HepG2 (cell line): ENCODE results near the gene FAIM. TPM values are rescaled to one million over a fixed set of nuclear protein-coding genes. Genes with fewer than 3 reads are reported as not detected.

Experiments used
- AHDC1 ChIP-seq: sonication (generic); formaldehyde crosslinking; IDR thresholded peaks from 2 replicates; pipeline ENCODE4 v1.5.1; 2020; ENCODE audit warnings: mild to moderate bottlenecking, missing genetic modification reagents, borderline replicate concordance
- ATF7-NPFF ChIP-seq: sonication (generic); formaldehyde crosslinking; IDR thresholded peaks from 2 replicates; pipeline ENCODE4 v1.8.1; 2023; ENCODE audit warnings: mild to moderate bottlenecking, low read depth, missing genetic modification reagents, moderate library complexity
- ATM ChIP-seq: fragments of 450-650 bp; IDR thresholded peaks from 2 replicates; pipeline ENCODE4 v1.7.1; 2017; ENCODE audit warnings: mild to moderate bottlenecking, borderline replicate concordance
- CTCF ChIP-seq: sonication (generic); formaldehyde crosslinking; IDR thresholded peaks from 2 replicates; pipeline ENCODE4 v1.5.0; 2020; ENCODE audit warnings: mild to moderate bottlenecking, missing genetic modification reagents, moderate library complexity
- DZIP1 ChIP-seq: sonication (generic); formaldehyde crosslinking; IDR thresholded peaks from 2 replicates; pipeline ENCODE4 v1.5.0; 2020; ENCODE audit warnings: mild to moderate bottlenecking, missing genetic modification reagents
- ELF3 ChIP-seq: IDR thresholded peaks from 2 replicates; pipeline ENCODE4 v1.6.1; 2016; ENCODE audit warnings: missing genetic modification reagents, missing compliant biosample characterization
- MTF2 ChIP-seq: sonication (generic); formaldehyde crosslinking; IDR thresholded peaks from 2 replicates; pipeline ENCODE4 v1.5.0; 2020; ENCODE audit warnings: missing genetic modification reagents, borderline replicate concordance
- MYNN ChIP-seq: sonication (generic); formaldehyde crosslinking; IDR thresholded peaks from 2 replicates; pipeline ENCODE4 v1.4.0; 2020; ENCODE audit warnings: mild to moderate bottlenecking, low read depth, missing genetic modification reagents
- NFIC ChIP-seq: IDR thresholded peaks from 2 replicates; pipeline ENCODE4 v1.6.1; 2012; ENCODE audit warnings: mild to moderate bottlenecking, low read length, inconsistent platforms
- NFYB ChIP-seq: sonication (generic); formaldehyde crosslinking; IDR thresholded peaks from 2 replicates; pipeline ENCODE4 v1.4.0; 2020; ENCODE audit warnings: missing genetic modification reagents
- SALL1 ChIP-seq: sonication (generic); formaldehyde crosslinking; IDR thresholded peaks from 2 replicates; pipeline ENCODE4 v1.8.0; 2022; ENCODE audit warnings: mild to moderate bottlenecking, missing genetic modification reagents
- SNAPC2 ChIP-seq: sonication (generic); formaldehyde crosslinking; IDR thresholded peaks from 2 replicates; pipeline ENCODE4 v1.8.1; 2022; ENCODE audit warnings: mild to moderate bottlenecking, missing genetic modification reagents
- TCF7 ChIP-seq: sonication (generic); IDR thresholded peaks from 2 replicates; pipeline ENCODE4 v1.6.1; 2016; ENCODE audit warnings: antibody characterized with exemption, low read depth
- TERF1 ChIP-seq: sonication (generic); formaldehyde crosslinking; IDR thresholded peaks from 2 replicates; pipeline ENCODE4 v1.8.0; 2022; ENCODE audit warnings: mild to moderate bottlenecking, missing genetic modification reagents, moderate library complexity
- ZNF580 ChIP-seq: IDR thresholded peaks from 2 replicates; pipeline ENCODE4 v1.6.1; 2016; ENCODE audit warnings: low read depth, borderline replicate concordance
- ZSCAN21 ChIP-seq: sonication (generic); formaldehyde crosslinking; IDR thresholded peaks from 2 replicates; pipeline ENCODE4 v1.8.0; 2022; ENCODE audit warnings: mild to moderate bottlenecking, missing genetic modification reagents, moderate library complexity, borderline replicate concordance
- polyA plus RNA-seq, 8 experiments: library from polyadenylated mRNA; depleted of rRNA in 3 of 8; stranded (reverse) in 7 of 8; unstranded in 1 of 8; fragments of >200 nt; fragmentation: Illumina TruSeq in 4 of 8; extraction: Trizol in 4 of 8; gene quantifications; 2 replicates each; pipeline versions ENCODE4 v1.2.1 to v1.2.3, GENCODE V29; 2011 to 2016; ENCODE audit warnings: low read depth in 4 of 8, missing spikeins in 1 of 8, mixed read lengths in 1 of 8; ENCODE audit not compliant: insufficient read depth in 1 of 8
- total RNA-seq, 5 experiments: library from RNA; depleted of rRNA; stranded (reverse); fragments of >200 nt; fragmentation: Illumina TruSeq; extraction: Trizol; gene quantifications; 2 replicates each; pipeline ENCODE4 v1.2.3, GENCODE V29; 2016; ENCODE audit warnings: low read depth in 1 of 5

Gene FAIM
- total and polyA plus RNA-seq, 2 of the 13 experiments (the other 11 are each of a cell fraction or from before 2014, with no cell fraction given) = 4.3 to 25.8 TPM

- 0 out of 2 replicates have a peak, but pooled peaks have one; percentile 36 for TF ChIP-seq AHDC1 (CRISPR knock-in tag)
- no peak for TF ChIP-seq NFIC
- no peak for TF ChIP-seq TCF7
- peak; percentile 72 for TF ChIP-seq ATF7-NPFF (CRISPR knock-in tag)
- peak; percentile 90; the same call in 1 of the 2 replicates for TF ChIP-seq TERF1 (CRISPR knock-in tag)
- no peak for TF ChIP-seq MTF2
- TF ChIP-seq ZNF580 (CRISPR knock-in tag) = 0 out of 2 replicates have a peak, but pooled peaks have one; percentile 56
- peak; percentile 19; the same call in 1 of the 2 replicates for TF ChIP-seq SNAPC2 (CRISPR knock-in tag)
- TF ChIP-seq MYNN (CRISPR knock-in tag) = 0 out of 2 replicates have a peak, but pooled peaks have one; percentile 36
- no peak for TF ChIP-seq NFYB
- peak; percentile 57; the same call in 1 of the 2 replicates for TF ChIP-seq DZIP1 (CRISPR knock-in tag)
- TF ChIP-seq ELF3 (CRISPR knock-in tag) = peak; percentile 64
- peak; percentile 82 for TF ChIP-seq SALL1 (CRISPR knock-in tag)
- peak; percentile 16; the same call in 1 of the 2 replicates for TF ChIP-seq CTCF
- TF ChIP-seq ATM = no peak
- peak; percentile 81; the same call in 1 of the 2 replicates for TF ChIP-seq ZSCAN21 (CRISPR knock-in tag)
Observed at GRCh38 chr3:138608322-138609135, at the start of gene FAIM (continued).
